Smooth muscle cell (in vitro differentiated cells): ENCODE results near the gene CDH9. TPM values are rescaled to one million over a fixed set of nuclear protein-coding genes. Genes with fewer than 3 reads are reported as not detected.

Source experiments
- DNase-seq: peaks from one replicate; lab custom pipeline; 2025; ENCODE audit not compliant: unreplicated experiment; lab: John Stamatoyannopoulos, UW
- H2AFZ ChIP-seq: fragments of 200-600 bp; sonication (generic); 2 replicates; pipeline ENCODE4 v1.6.0; 2016; ENCODE audit warnings: antibody characterized with exemption, low read depth, mild to moderate bottlenecking
- H3F3A ChIP-seq: fragments of 200-600 bp; sonication (generic); 2 replicates; pipeline ENCODE4 v1.6.0; 2017; ENCODE audit warnings: antibody characterized with exemption, low read depth
- H3K27ac ChIP-seq: fragments of 200-600 bp; sonication (generic); 2 replicates; pipeline ENCODE4 v1.5.1; 2016; ENCODE audit warnings: low read depth, mild to moderate bottlenecking
- H3K27me3 ChIP-seq: fragments of 200-600 bp; sonication (generic); 2 replicates; pipeline ENCODE4 v1.6.1; 2016; ENCODE audit warnings: low read depth, mild to moderate bottlenecking
- H3K36me3 ChIP-seq: fragments of 200-600 bp; sonication (generic); 2 replicates; pipeline ENCODE4 v1.5.1; 2016; ENCODE audit warnings: low read depth
- H3K4me1 ChIP-seq: fragments of 200-600 bp; sonication (generic); 2 replicates; pipeline ENCODE4 v1.5.1; 2016; ENCODE audit warnings: low read depth
- H3K4me2 ChIP-seq: fragments of 200-600 bp; sonication (generic); 2 replicates; pipeline ENCODE4 v1.6.0; 2016; ENCODE audit warnings: mild to moderate bottlenecking
- H3K4me3 ChIP-seq: fragments of 200-600 bp; sonication (generic); 2 replicates; pipeline ENCODE4 v1.5.1; 2016; ENCODE audit warnings: mild to moderate bottlenecking
- H3K79me2 ChIP-seq: fragments of 200-600 bp; sonication (generic); 2 replicates; pipeline ENCODE4 v1.6.0; 2016; ENCODE audit warnings: low read depth, mild to moderate bottlenecking
- H3K9ac ChIP-seq: fragments of 200-600 bp; sonication (generic); 2 replicates; pipeline ENCODE4 v1.6.0; 2016; ENCODE audit warnings: low read depth
- H3K9me3 ChIP-seq: fragments of 200-600 bp; sonication (generic); replicated peaks from 2 replicates; pipeline ENCODE4 v1.5.1; 2016; ENCODE audit warnings: low read depth
- H4K20me1 ChIP-seq: fragments of 200-600 bp; sonication (generic); 2 replicates; pipeline ENCODE4 v1.6.0; 2016; ENCODE audit warnings: low read depth
- CTCF ChIP-seq: fragments of 200-600 bp; sonication (generic); IDR thresholded peaks from 2 replicates; pipeline ENCODE4 v1.5.1; 2017; ENCODE audit warnings: borderline replicate concordance, mild to moderate bottlenecking, antibody characterized with exemption; ENCODE audit not compliant: insufficient read depth, poor library complexity, severe bottlenecking
- WGBS: methylation state at CpG from one replicate; pipeline ENCODE4 v1.1.7; 2016; ENCODE audit warnings: low lambda C conversion rate; 5-methylcytosine and 5-hydroxymethylcytosine counted together
- polyA plus RNA-seq: library from polyadenylated mRNA; unstranded; fragments of >200 nt; fragmentation: Nextera tagmentation; extraction: Ambion mirVana; gene quantifications from 2 replicates; pipeline ENCODE4 v1.2.1, GENCODE V29; 2016
- total RNA-seq: library from RNA; depleted of rRNA; stranded (reverse); fragments of >200 nt; gene quantifications from 2 replicates; pipeline ENCODE4 v1.2.3, GENCODE V29; 2014

CDH9 gene
- total and polyA plus RNA-seq, 2 experiments from 2014 or later = not detected

GRCh38 chr5:27062451-27062850 lies 24.1 kb upstream of the CDH9 start:
- H3K27me3 ChIP-seq = no peaks in the 10 kb centered on the region
- no peaks in the 10 kb centered on the region for H3K36me3 ChIP-seq
- TF ChIP-seq CTCF = no peak
- no peak overlapping the region for H3K4me3 ChIP-seq
- no peak overlapping the region for H3K4me2 ChIP-seq
- H2AFZ ChIP-seq = no peak overlapping the region
- no peak for DNase-seq
- 40% methylated on average over 2 of the region's 2 CpGs for WGBS
- H3K9me3 ChIP-seq = no peaks in the 10 kb centered on the region
- H4K20me1 ChIP-seq = no peaks in the 10 kb centered on the region
- H3F3A ChIP-seq = no peaks in the 10 kb centered on the region
- no peak overlapping the region for H3K27ac ChIP-seq
- no peaks in the 10 kb centered on the region for H3K4me1 ChIP-seq
- H3K79me2 ChIP-seq = no peaks in the 10 kb centered on the region
- no peak overlapping the region for H3K9ac ChIP-seq

- Histone ChIP-seq H3F3A (no peaks in the 10 kb centered on the region), H3K27ac (no peak overlapping the region), H2AFZ (no peak overlapping the region), H3K9ac (no peak overlapping the region), H3K27me3 (no peaks in the 10 kb centered on the region), H3K9me3 (no peaks in the 10 kb centered on the region), H3K4me1 (no peaks in the 10 kb centered on the region), H3K36me3 (no peaks in the 10 kb centered on the region), H3K79me2 (no peaks in the 10 kb centered on the region), H3K4me2 (no peak overlapping the region), H4K20me1 (no peaks in the 10 kb centered on the region), H3K4me3 (no peak overlapping the region)
- DNase-seq = no peak
- no peak for TF ChIP-seq CTCF
These were observed 10.1 kb upstream of the CDH9 start for GRCh38 chr5:27048510-27048909.

GRCh38 chr5:27041372-27041771 lies 3.0 kb upstream of the CDH9 start:
- Histone ChIP-seq H3K9me3 (no peaks in the 10 kb centered on the region), H3K9ac (no peak overlapping the region), H4K20me1 (no peaks in the 10 kb centered on the region), H3K4me1 (peaks cover 34% of the 10 kb centered on the region), H3K4me3 (no peak overlapping the region), H3K27me3 (peaks cover 9% of the 10 kb centered on the region), H3K4me2 (no peak overlapping the region), H2AFZ (no peak overlapping the region), H3F3A (no peaks in the 10 kb centered on the region), H3K79me2 (no peaks in the 10 kb centered on the region), H3K36me3 (no peaks in the 10 kb centered on the region), H3K27ac (no peak overlapping the region)
- no peak for TF ChIP-seq CTCF
- WGBS = 100% methylated on average over 1 of the region's 1 CpG
- DNase-seq = no peak

DNA sequence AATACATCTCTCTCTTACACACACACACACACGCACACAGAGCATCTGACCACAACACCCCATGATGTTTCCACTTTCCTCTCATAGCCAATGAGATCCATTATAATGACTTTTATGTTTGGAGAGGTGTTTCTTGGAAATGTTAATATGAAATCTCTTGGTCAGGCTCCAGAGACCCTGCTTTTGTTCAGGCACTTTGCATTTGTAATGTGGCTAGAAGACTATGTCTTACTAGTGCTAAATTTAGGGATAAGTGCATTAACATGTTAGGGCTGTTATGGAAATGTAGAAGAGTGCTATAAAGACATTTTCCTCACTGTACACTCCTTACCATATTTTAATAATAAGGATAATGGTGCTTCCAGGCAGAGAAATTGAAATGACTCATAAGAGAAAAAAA lies 3.8 kb downstream of the CDH9 start:
- no peak overlapping the region for H3K4me2 ChIP-seq
- H3K27me3 ChIP-seq = peaks cover 13% of the 10 kb centered on the region
- no peaks in the 10 kb centered on the region for H3F3A ChIP-seq
- no peaks in the 10 kb centered on the region for H3K79me2 ChIP-seq
- H3K4me3 ChIP-seq = no peak overlapping the region
- H3K9ac ChIP-seq = no peak overlapping the region
- no peak for DNase-seq
- no peak overlapping the region for H2AFZ ChIP-seq
- H3K9me3 ChIP-seq = no peaks in the 10 kb centered on the region
- TF ChIP-seq CTCF = no peak
- H3K36me3 ChIP-seq = no peaks in the 10 kb centered on the region
- 54% methylated on average over 1 of the region's 1 CpG for WGBS
- no peak overlapping the region for H3K27ac ChIP-seq
- no peaks in the 10 kb centered on the region for H4K20me1 ChIP-seq
- H3K4me1 ChIP-seq = peaks cover 17% of the 10 kb centered on the region
